K562 (cell line): ENCODE measurements around the gene MYRIP. TPM values are rescaled to one million over a fixed set of nuclear protein-coding genes. Genes with fewer than 3 reads are reported as not detected.

ENCODE experiments used
- ATAC-seq: fragments of 200-7000 bp; cut with Tn5 transposase; 3 replicates; pipeline ENCODE4 v1.9.1; 2020; ENCODE audit warnings: moderate library complexity
- BruUV-seq: library from RNA; stranded (reverse); fragments of 400-500 nt; replicated peaks from 2 replicates; lab custom pipeline; 2021; lab: Mats Ljungman, UMichigan
- CTCF ChIA-PET: fragments of 300-600 bp; formaldehyde crosslinking; extraction: SDS; loops from one replicate; lab custom pipeline; 2021; ENCODE audit warnings: low intra/inter-chr PET ratio; lab: Yijun Ruan, JAX
- POLR2A ChIA-PET: fragments of 300-600, 350-650 bp; sonication (Branson Sonifier 250); formaldehyde crosslinking; extraction: SDS; loops from one replicate; lab custom pipeline; 2021; ENCODE audit warnings: antibody characterized with exemption, inconsistent platforms; lab: Yijun Ruan, JAX
- DNase-seq, 4 experiments: peaks; one replicate each; pipeline versions ENCODE4 v3.0.0 to v3.0.0-alpha.2; 2011 to 2018; ENCODE audit warnings: low spot score in 3 of 4, mixed read lengths in 3 of 4; ENCODE audit errors: extremely low read depth in 1 of 4
- FAIRE-seq: peaks from 2 replicates; lab custom pipeline; 2011; peaks lifted over from hg19 to GRCh38; lab: Jason Lieb, UNC
- H2AFZ ChIP-seq: 2 replicates; pipeline ENCODE4 v1.6.0; 2011; ENCODE audit warnings: low read depth, low read length, control low read depth, inconsistent platforms
- H3K27ac ChIP-seq: fragments of 200-600 bp; 3 replicates; pipeline ENCODE4 v1.8.0; 2011; ENCODE audit warnings: low read depth, mild to moderate bottlenecking, control low read depth, inconsistent platforms, low read length, moderate library complexity, mixed read lengths; ENCODE audit errors: extremely low read depth
- H3K27me3 ChIP-seq, 2 experiments: fragments of 300-600 bp in 1 of 2; 2 replicates in 1 of 2; 3 replicates in 1 of 2; pipeline versions ENCODE4 v1.6.0 to v1.8.0; 2011; ENCODE audit warnings: inconsistent platforms in 2 of 2, low read length in 2 of 2, mild to moderate bottlenecking in 1 of 2, mixed read lengths in 1 of 2, moderate library complexity in 1 of 2; ENCODE audit not compliant: control insufficient read depth in 2 of 2, insufficient read depth in 2 of 2
- H3K36me3 ChIP-seq: fragments of 300-600 bp; 3 replicates; pipeline ENCODE4 v1.8.0; 2011; ENCODE audit warnings: mild to moderate bottlenecking, low read length, inconsistent platforms; ENCODE audit not compliant: control insufficient read depth, insufficient read depth
- H3K4me1 ChIP-seq, 2 experiments: fragments of 200-600 bp in 1 of 2; replicated peaks in 1 of 2; 2 replicates in 1 of 2; 3 replicates in 1 of 2; pipeline versions ENCODE4 v1.5.1 to v1.8.0; 2011; ENCODE audit warnings: inconsistent platforms in 2 of 2, low read length in 2 of 2, mild to moderate bottlenecking in 1 of 2, mixed read lengths in 1 of 2, moderate library complexity in 1 of 2; ENCODE audit not compliant: control insufficient read depth in 2 of 2, insufficient read depth in 2 of 2
- H3K4me2 ChIP-seq: 2 replicates; pipeline ENCODE4 v1.6.1; 2011; ENCODE audit warnings: low read length, control low read depth, inconsistent platforms, mixed read lengths; ENCODE audit not compliant: insufficient read depth
- H3K4me3 ChIP-seq: fragments of 200-600 bp; sonication (generic), shearing (Covaris generic); 2 replicates; pipeline ENCODE4 v1.5.1; 2016; ENCODE audit warnings: control low read depth, inconsistent platforms
- H3K79me2 ChIP-seq: fragments of 200-600 bp; 3 replicates; pipeline ENCODE4 v1.8.0; 2011; ENCODE audit warnings: low read length, inconsistent platforms; ENCODE audit not compliant: control insufficient read depth, insufficient read depth
- H3K9ac ChIP-seq, 2 experiments: 2 replicates each; pipeline versions ENCODE4 v1.6.0 to v1.6.1; 2011; ENCODE audit warnings: low read depth in 2 of 2, low read length in 2 of 2, control low read depth in 1 of 2, inconsistent platforms in 1 of 2, mild to moderate bottlenecking in 1 of 2, mixed read lengths in 1 of 2; ENCODE audit not compliant: insufficient read depth in 1 of 2
- H3K9me1 ChIP-seq: one replicate; pipeline ENCODE4 v1.6.0; 2011; ENCODE audit warnings: inconsistent platforms, mild to moderate bottlenecking, low read length, moderate library complexity; ENCODE audit not compliant: control insufficient read depth, insufficient read depth
- H3K9me3 ChIP-seq: replicated peaks from 2 replicates; pipeline ENCODE4 v1.5.1; 2011; ENCODE audit warnings: low read depth, low read length, inconsistent platforms; ENCODE audit not compliant: control insufficient read depth, insufficient read depth
- H4K20me1 ChIP-seq: replicated peaks from 2 replicates; pipeline ENCODE4 v1.6.1; 2011; ENCODE audit warnings: low read length, inconsistent platforms, mixed read lengths; ENCODE audit not compliant: control insufficient read depth, insufficient read depth
- KLF13 ChIP-seq: fragments of 450-650 bp; IDR thresholded peaks from 2 replicates; pipeline ENCODE4 v1.6.1; 2016; ENCODE audit warnings: missing genetic modification characterization, low read depth, mild to moderate bottlenecking, missing compliant biosample characterization, moderate library complexity, borderline replicate concordance
- MTA3 ChIP-seq: fragments of 450-650 bp; formaldehyde crosslinking; IDR thresholded peaks from 2 replicates; pipeline ENCODE4 v1.6.1; 2017; ENCODE audit warnings: mild to moderate bottlenecking, borderline replicate concordance
- NCOA6 ChIP-seq: fragments of 450-650 bp; IDR thresholded peaks from 2 replicates; pipeline ENCODE4 v1.6.1; 2017; ENCODE audit warnings: mild to moderate bottlenecking
- POLR2H ChIP-seq: IDR thresholded peaks from 2 replicates; pipeline ENCODE4 v1.6.1; 2016; ENCODE audit warnings: missing genetic modification characterization, low read depth, mild to moderate bottlenecking, control low read depth, missing compliant biosample characterization, moderate library complexity
- RCOR1 ChIP-seq, 2 experiments: IDR thresholded peaks; 2 replicates each; pipeline ENCODE4 v1.6.1; 2012; ENCODE audit warnings: low read depth in 2 of 2, low read length in 2 of 2, borderline replicate concordance in 1 of 2, improper control_type of control experiment in 1 of 2
- SIRT6 ChIP-seq: IDR thresholded peaks from one replicate; pipeline ENCODE4 v1.6.1; 2012; ENCODE audit warnings: low read depth, mild to moderate bottlenecking, control low read depth, inconsistent platforms, low read length, moderate library complexity
- SMAD2 ChIP-seq: fragments of 150-350 bp; IDR thresholded peaks from 2 replicates; pipeline ENCODE4 v1.6.1; 2014; ENCODE audit warnings: low read depth, mild to moderate bottlenecking, low read length
- SMARCC2 ChIP-seq: fragments of 450-650 bp; IDR thresholded peaks from 2 replicates; pipeline ENCODE4 v1.6.1; 2017; ENCODE audit warnings: antibody characterized with exemption, moderate library complexity, mild to moderate bottlenecking, low read depth
- WGBS: fragments of 100-300 bp; shearing (Covaris generic); methylation state at CpG from one replicate; pipeline ENCODE4 v1.1.6; 2016; ENCODE audit warnings: low coverage, mixed read lengths; ENCODE audit not compliant: insufficient coverage; ENCODE audit errors: missing lambda C conversion rate; 5-methylcytosine and 5-hydroxymethylcytosine counted together
- in situ Hi-C: fragments of 300-500 bp; cut with MboI; formaldehyde crosslinking; loops from 4 replicates; pipeline ENCODE4 v1.15.0; 2018; ENCODE audit warnings: inconsistent platforms, mixed read lengths
- intact Hi-C: fragments of 100-400 bp; cut with micrococcal nuclease; formaldehyde crosslinking; loops from 2 replicates; pipeline ENCODE4 v1.14.2; 2022
- polyA plus RNA-seq, 8 experiments: library from polyadenylated mRNA; depleted of rRNA in 4 of 8; stranded (reverse) in 5 of 8; unstranded in 3 of 8; fragments of >200 nt; fragmentation: Nextera tagmentation in 2 of 8; fragmentation: Illumina TruSeq in 1 of 8; extraction: Ambion mirVana in 2 of 8; extraction: Trizol in 1 of 8; gene quantifications; 2 replicates each; pipeline versions ENCODE4 v1.2.1 to v1.2.3, GENCODE V29; 2011 to 2014; ENCODE audit warnings: inconsistent platforms in 1 of 8, missing spikeins in 1 of 8
- total RNA-seq, 7 experiments: library from RNA; depleted of rRNA in 6 of 7; stranded (reverse); fragments of >200 nt in 6 of 7; fragmentation: Illumina TruSeq in 2 of 7; extraction: Trizol in 2 of 7; gene quantifications; 2 replicates each; pipeline versions ENCODE4 v1.2.1 to v1.2.3, GENCODE V29; 2011 to 2021; ENCODE audit warnings: low replicate concordance in 1 of 7
- TF ChIP-seq, protein P1 (sequence below): IDR thresholded peaks from 2 replicates; pipeline ENCODE4 v1.6.1; 2011; ENCODE audit warnings: borderline replicate concordance, low read depth, mild to moderate bottlenecking, moderate library complexity, low read length; ENCODE audit not compliant: insufficient read depth, poor library complexity, severe bottlenecking
- TF ChIP-seq, protein P2 (sequence below), 3 experiments: IDR thresholded peaks in 2 of 3; conservative IDR thresholded peaks in 1 of 3; 2 replicates each; pipeline ENCODE4 v1.5.1; 2011 to 2012; ENCODE audit warnings: low read length in 3 of 3, mild to moderate bottlenecking in 3 of 3, control low read depth in 2 of 3, improper control_type of control experiment in 1 of 3, inconsistent platforms in 1 of 3, low read depth in 1 of 3, mixed read lengths in 1 of 3, moderate library complexity in 1 of 3; ENCODE audit not compliant: insufficient read depth in 2 of 3
- TF ChIP-seq, protein P3 (sequence below): fragments of 450-650 bp; formaldehyde crosslinking; IDR thresholded peaks from 2 replicates; pipeline ENCODE4 v1.4.0; 2022; ENCODE audit warnings: missing genetic modification characterization

Gene MYRIP
- total and polyA plus RNA-seq, 9 of the 15 experiments (the other 6 are each of a cell fraction or from before 2014, with no cell fraction given), result 0.03 to 0.12 TPM; not detected in 7

DNA sequence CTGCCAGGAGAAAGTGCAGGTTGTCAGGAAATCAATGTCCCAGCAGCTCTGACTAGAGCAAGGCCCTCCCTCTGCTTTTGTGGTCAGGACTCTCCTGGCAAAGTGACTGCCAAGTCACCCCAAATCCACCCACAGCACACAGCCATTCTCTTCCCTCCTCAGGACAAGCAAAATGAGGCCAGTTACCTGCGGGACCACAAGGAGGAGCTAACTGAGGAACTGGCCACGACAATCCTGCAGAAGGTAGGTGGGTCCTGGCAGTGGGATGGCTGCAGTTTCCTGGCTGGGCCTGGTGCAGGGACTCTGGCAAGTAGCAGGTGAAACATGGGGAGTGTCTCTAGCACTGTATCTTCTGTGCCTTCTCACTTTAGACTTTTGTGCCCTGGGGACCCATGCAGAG, 357.6 kb downstream of the MYRIP start:
- DNase-seq, result peak in 1 of 4 experiments; percentile 6
- 0% methylated on average over 2 of the region's 2 CpGs for WGBS
- intact Hi-C loops, result no loop called here
- no peaks in the 10 kb centered on the region for H3K9me1 ChIP-seq
- H3K79me2 ChIP-seq, result no peaks in the 10 kb centered on the region
- H3K36me3 ChIP-seq, result no peaks in the 10 kb centered on the region
- H3K9me3 ChIP-seq, result no peaks in the 10 kb centered on the region
- H3K4me1 ChIP-seq, result no peaks in the 10 kb centered on the region
- ChIA-PET POLR2A (no interaction called here), CTCF (no interaction called here)
- no TSS peak for BruUV-seq
- peak; percentile 72 for ATAC-seq
- H3K4me2 ChIP-seq, result no peak overlapping the region
- no peak overlapping the region for H3K4me3 ChIP-seq
- H3K9ac ChIP-seq, result no peak overlapping the region
- peaks cover 4 to 24% of the 10 kb centered on the region in 2 experiments; a peak in 3 of 5 replicates for H3K27me3 ChIP-seq
- no peaks in the 10 kb centered on the region for H4K20me1 ChIP-seq
- H2AFZ ChIP-seq, result no peak overlapping the region
- peak; percentile 35 for FAIRE-seq
- TF ChIP-seq RCOR1 (IDR thresholded peaks at IDR 0.05; ENCODE audit: borderline replicate concordance in 1 of 2, low read depth in 2 of 2, low read length in 2 of 2), result no peak
- no peak for TF ChIP-seq NCOA6
- no peak for TF ChIP-seq MTA3
- no peak for TF ChIP-seq SIRT6
- TF ChIP-seq KLF13 (tag), result no peak
- no peak for TF ChIP-seq SMAD2
- TF ChIP-seq, protein P1, sequence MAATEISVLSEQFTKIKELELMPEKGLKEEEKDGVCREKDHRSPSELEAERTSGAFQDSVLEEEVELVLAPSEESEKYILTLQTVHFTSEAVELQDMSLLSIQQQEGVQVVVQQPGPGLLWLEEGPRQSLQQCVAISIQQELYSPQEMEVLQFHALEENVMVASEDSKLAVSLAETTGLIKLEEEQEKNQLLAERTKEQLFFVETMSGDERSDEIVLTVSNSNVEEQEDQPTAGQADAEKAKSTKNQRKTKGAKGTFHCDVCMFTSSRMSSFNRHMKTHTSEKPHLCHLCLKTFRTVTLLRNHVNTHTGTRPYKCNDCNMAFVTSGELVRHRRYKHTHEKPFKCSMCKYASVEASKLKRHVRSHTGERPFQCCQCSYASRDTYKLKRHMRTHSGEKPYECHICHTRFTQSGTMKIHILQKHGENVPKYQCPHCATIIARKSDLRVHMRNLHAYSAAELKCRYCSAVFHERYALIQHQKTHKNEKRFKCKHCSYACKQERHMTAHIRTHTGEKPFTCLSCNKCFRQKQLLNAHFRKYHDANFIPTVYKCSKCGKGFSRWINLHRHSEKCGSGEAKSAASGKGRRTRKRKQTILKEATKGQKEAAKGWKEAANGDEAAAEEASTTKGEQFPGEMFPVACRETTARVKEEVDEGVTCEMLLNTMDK, result peak; percentile 20
- TF ChIP-seq POLR2H (tag), result no peak
- TF ChIP-seq SMARCC2, result no peak
- TF ChIP-seq, protein P2, sequence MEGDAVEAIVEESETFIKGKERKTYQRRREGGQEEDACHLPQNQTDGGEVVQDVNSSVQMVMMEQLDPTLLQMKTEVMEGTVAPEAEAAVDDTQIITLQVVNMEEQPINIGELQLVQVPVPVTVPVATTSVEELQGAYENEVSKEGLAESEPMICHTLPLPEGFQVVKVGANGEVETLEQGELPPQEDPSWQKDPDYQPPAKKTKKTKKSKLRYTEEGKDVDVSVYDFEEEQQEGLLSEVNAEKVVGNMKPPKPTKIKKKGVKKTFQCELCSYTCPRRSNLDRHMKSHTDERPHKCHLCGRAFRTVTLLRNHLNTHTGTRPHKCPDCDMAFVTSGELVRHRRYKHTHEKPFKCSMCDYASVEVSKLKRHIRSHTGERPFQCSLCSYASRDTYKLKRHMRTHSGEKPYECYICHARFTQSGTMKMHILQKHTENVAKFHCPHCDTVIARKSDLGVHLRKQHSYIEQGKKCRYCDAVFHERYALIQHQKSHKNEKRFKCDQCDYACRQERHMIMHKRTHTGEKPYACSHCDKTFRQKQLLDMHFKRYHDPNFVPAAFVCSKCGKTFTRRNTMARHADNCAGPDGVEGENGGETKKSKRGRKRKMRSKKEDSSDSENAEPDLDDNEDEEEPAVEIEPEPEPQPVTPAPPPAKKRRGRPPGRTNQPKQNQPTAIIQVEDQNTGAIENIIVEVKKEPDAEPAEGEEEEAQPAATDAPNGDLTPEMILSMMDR (IDR thresholded peaks at IDR 0.05 in 2 of 3, conservative IDR thresholded peaks at IDR 0.05 in 1 of 3; ENCODE audit: insufficient read depth in 2 of 3, low read depth in 1 of 3, low read length in 3 of 3), result peak; percentile 23 to 36 (median 25); a peak in 2 of 6 replicates
- TF ChIP-seq, protein P3, sequence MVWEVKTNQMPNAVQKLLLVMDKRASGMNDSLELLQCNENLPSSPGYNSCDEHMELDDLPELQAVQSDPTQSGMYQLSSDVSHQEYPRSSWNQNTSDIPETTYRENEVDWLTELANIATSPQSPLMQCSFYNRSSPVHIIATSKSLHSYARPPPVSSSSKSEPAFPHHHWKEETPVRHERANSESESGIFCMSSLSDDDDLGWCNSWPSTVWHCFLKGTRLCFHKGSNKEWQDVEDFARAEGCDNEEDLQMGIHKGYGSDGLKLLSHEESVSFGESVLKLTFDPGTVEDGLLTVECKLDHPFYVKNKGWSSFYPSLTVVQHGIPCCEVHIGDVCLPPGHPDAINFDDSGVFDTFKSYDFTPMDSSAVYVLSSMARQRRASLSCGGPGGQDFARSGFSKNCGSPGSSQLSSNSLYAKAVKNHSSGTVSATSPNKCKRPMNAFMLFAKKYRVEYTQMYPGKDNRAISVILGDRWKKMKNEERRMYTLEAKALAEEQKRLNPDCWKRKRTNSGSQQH (CRISPR knock-in tag), result no peak
- in situ Hi-C loops, result no loop called here
- no peak overlapping the region for H3K27ac ChIP-seq
